GM10248 (cell line): ENCODE results near the gene MRRF.

ENCODE experiments used
- CTCF ChIA-PET: fragments of 300-600 bp; sonication (Branson Sonifier 250); formaldehyde crosslinking; extraction: SDS; loops from one replicate; lab custom pipeline; 2021; ENCODE audit warnings: antibody characterized with exemption; lab: Yijun Ruan, JAX
- POLR2A ChIA-PET: fragments of 350-650 bp; sonication (Branson Sonifier 250); formaldehyde crosslinking; extraction: SDS; loops from one replicate; lab custom pipeline; 2020; ENCODE audit warnings: antibody characterized with exemption; lab: Yijun Ruan, JAX
- DNase-seq: peaks from one replicate; pipeline ENCODE4 v3.0.0; 2012; ENCODE audit errors: extremely low spot score
- CTCF ChIP-seq: IDR thresholded peaks from 2 replicates; pipeline ENCODE4 v1.5.1; 2012; ENCODE audit warnings: mild to moderate bottlenecking, low read depth; ENCODE audit errors: extremely low read depth, missing control alignments, control extremely low read depth

Gene MRRF

DNA sequence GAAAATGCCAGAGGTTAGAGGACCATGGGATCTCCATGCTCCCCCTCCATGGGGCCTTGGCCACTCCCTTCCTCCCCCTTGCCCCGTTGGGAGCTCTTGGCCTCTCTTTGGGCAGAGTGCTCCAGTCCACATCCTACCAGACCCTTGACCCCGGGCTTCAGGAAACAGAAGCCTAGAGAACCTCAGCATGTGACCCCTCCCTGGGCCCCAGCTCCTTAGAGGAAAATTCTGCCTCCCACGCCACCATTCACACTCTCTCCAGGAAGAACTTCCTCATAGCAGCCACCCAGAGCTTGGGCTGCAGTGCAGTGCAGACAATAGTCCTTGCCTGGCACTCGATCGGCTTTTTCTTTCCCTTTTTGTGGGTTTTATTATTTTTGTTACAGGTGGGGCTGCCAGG is 41.9 kb upstream of the MRRF start:
- CTCF ChIA-PET: interaction anchor here (1.2 to 1.3 kb wide), 3 partner anchors 11 to 36 kb away, joined by 3 to 4 read pairs (median 3); no protein-coding TSS in a partner anchor
- POLR2A ChIA-PET: no interaction called here
- TF ChIP-seq CTCF: no peak
- DNase-seq: no peak

GRCh38 chr9:122223435-122223834 is 41.2 kb upstream of the MRRF start:
- TF ChIP-seq CTCF: no peak
- no peak for DNase-seq
- ChIA-PET CTCF (interaction anchor here (1.3 kb wide), 1 partner anchor 16 kb away, joined by 4 read pairs; no protein-coding TSS in a partner anchor), POLR2A (no interaction called here)

DNA sequence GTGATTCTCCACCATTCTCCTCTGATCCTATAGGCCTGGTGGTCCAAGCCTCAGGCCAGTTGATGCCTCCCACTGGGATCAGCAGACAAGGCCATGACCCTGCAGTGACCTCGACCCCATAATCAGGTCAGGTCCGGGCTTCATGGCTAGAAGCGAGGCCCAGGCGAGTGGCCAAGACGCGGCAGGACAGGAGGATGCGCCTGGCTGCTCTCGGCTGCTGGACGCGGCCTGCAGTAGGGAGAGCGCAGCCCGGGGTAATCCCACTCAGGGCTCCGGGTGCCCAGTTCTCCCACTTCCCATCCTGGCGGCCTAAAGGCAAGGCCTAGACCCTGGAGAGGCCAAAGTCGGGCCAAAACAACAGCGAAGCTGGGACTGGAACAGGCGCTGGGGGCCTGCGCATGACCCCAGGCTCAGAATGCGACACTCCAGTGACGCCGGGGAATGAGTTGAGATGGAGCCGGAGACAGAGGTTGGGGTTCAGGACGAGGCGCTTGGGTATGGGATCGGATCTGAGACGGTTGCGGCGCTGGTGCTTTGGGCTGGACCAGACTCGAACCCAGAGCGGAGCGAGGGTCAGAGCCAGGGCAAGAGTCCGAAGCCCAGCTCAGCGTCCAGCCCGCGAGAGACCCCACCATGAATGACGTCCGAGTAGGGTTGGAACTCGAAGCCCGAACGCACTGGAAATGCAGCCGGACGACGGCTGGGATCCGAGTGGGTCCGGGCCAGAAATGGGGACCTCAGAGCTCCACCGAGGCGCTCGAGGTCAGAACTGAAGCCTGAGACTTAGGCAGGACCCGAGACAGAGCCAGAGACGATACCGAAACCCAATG is 39.2 kb upstream of the MRRF start:
- no peak for TF ChIP-seq CTCF
- DNase-seq: no peak
- ChIA-PET POLR2A (interaction anchor here (0.6 kb wide), 1 partner anchor 56 kb away, joined by 6 read pairs; no protein-coding TSS in a partner anchor), CTCF (no interaction called here)

DNA sequence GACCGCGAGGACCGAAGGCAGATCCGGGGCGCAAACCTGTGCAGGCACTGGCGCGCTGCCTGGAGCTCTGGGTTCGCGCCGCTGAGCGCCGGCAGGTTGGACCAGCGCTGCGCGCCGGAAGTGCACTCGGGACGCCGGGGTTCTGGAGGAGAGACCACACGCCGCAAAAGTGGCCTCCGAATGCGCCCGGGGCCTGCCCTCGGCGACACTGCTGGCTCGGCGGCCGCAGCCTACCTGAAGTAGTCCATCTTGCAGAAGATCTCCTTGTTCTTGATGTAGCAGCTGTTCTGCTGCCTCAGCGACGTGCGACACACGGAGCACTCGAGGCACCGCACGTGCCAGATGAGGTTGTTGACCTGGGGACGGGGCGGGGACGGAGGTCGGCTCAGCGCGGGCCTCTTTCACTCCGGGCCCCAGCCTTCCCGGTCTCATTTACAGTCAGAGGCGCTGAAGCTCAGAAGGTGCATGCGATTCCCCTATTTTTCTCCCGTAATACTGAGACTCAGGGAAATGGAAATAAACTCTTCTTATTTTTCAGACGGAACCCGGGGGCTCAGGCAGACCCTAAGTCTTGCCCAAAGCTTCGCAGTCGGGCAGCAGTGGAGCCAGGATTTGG is 38.4 kb upstream of the MRRF start:
- DNase-seq: peak; percentile 18
- ChIA-PET POLR2A (interaction anchor here (0.6 kb wide), 1 partner anchor 56 kb away, joined by 6 read pairs; no protein-coding TSS in a partner anchor), CTCF (no interaction called here)
- TF ChIP-seq CTCF: no peak

- no peak for TF ChIP-seq CTCF
- CTCF ChIA-PET: no interaction called here
- DNase-seq: peak; percentile 20
- POLR2A ChIA-PET: no interaction called here
Measured at GRCh38 chr9:122226758-122227574, 37.7 kb upstream of the MRRF start.

DNA sequence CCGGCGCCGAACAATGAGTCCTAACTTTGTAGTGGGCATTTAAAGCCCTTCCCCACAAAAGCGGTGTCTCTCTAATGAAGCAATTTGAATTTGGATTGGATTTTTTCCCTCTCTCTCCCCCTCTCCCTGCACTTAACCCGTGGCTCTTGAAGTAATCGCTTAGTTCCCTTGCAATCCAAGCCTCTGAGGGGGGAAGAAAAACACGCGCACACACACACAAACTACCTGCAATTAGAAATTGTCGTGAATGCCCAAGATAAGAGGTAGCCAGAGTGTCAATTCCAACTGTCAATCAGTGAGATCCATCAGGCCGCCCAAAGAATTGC is 37.1 kb upstream of the MRRF start:
- POLR2A ChIA-PET: no interaction called here
- CTCF ChIA-PET: no interaction called here
- TF ChIP-seq CTCF: no peak
- DNase-seq: no peak
